Amniotic stem cell (primary cell): Measurements from ENCODE around the gene KRTAP12-3.
"Not testable (repeated sequence)": the region's sequence is repeated elsewhere in the genome, so short reads cannot be mapped to it uniquely, and the experiment has no call there.

ENCODE experiments used
- DNase-seq: peaks from one replicate; lab custom pipeline; 2025; lab: John Stamatoyannopoulos, UW

KRTAP12-3 gene

GRCh38 chr21:44685050-44685449 is 27.3 kb downstream of the KRTAP12-3 start:
- not testable (repeated sequence) for DNase-seq

- DNase-seq = no peak
Measured at GRCh38 chr21:44686000-44686781, 28.5 kb downstream of the KRTAP12-3 start.

DNA sequence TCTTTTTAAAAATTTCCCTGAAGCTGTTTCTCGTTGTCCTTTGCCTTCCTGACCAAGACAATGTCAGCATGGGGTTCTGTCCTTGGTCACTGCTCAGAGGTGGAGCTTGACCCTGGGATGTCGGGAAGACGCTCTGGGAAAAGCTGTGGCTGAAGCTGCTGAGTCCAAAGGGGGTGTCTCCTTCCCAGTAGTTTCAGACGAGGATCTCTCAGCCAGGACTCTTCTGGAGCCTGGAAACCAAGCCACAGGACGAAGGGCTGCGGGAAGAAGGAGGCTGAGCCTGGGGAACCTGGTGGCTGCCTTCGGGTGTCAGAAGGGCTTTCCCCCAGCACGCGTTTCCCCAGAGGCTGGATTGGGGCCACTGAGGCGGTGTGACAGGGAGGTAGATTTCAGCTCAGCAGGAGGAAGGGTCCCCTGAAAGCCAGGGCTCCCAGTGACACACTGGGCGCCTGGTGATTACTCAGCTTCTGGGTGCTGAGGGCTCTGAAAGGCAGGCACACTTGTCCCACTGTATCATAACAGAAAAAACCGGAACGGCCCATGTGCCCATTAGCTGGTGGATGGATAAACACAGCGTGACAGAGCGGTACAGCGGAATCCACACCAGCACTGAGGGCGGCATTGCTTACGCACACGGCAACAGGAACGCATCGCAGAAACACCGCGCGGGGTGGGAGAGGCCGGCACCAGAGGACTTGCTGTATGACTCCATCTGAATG is 29.3 kb downstream of the KRTAP12-3 start:
- DNase-seq = no peak

DNA sequence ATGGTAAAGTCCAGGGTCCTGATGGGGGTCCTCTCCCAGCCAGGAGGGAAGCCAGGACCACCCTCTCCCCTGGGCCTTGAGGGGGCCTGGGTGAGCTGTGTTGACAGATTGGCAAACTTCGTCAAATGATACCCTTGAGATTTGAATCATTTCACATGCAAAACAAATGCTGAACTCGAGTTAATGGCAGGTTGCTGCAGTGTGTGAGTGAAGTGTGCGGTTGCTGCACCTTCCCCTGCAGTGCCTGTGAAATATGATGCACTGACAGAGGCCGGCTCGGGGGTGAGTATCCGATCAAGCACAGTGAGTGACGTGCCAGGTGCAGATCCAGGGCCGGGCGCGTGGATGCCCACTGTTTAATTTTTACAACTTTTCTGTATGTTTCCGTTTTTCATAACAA is 29.9 kb downstream of the KRTAP12-3 start:
- DNase-seq = no peak

DNA sequence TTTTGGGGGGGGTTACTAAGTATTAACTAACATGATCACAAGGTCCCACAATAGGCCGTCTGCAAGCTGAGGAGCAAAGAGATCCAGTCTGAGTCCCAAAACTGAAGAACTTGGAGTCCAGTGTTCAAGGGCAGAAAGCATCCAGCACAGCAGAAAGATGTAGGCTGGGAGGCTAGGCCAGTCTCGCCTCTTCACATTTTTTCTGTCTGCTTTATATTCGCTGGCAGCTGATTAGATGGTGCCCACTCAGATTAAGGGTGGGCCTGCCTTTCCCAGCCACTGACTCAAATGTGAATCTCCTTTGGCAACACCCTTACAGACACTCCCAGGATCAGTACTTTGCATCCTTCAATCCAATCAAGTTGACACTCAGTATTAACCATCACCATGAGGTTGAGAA is 32.0 kb downstream of the KRTAP12-3 start:
- DNase-seq = not testable (repeated sequence)

DNA sequence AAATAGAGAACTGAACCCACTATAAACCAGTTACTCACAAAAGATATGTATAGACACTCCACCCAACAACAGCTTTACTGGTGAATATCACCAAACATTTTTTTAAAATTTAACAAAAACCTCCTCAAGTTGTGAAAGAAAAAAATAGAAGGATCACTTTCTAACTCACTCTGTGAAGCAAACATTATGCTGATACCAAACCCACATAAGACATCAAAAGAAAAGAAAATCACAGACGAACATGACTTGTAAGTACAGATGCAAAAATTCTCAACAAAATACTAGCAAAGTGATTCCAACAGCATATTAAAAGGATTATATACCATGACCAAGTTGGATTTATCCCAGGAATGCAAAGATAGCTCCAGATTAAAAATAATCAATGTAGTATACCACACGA is 34.0 kb downstream of the KRTAP12-3 start:
- no peak for DNase-seq

DNA sequence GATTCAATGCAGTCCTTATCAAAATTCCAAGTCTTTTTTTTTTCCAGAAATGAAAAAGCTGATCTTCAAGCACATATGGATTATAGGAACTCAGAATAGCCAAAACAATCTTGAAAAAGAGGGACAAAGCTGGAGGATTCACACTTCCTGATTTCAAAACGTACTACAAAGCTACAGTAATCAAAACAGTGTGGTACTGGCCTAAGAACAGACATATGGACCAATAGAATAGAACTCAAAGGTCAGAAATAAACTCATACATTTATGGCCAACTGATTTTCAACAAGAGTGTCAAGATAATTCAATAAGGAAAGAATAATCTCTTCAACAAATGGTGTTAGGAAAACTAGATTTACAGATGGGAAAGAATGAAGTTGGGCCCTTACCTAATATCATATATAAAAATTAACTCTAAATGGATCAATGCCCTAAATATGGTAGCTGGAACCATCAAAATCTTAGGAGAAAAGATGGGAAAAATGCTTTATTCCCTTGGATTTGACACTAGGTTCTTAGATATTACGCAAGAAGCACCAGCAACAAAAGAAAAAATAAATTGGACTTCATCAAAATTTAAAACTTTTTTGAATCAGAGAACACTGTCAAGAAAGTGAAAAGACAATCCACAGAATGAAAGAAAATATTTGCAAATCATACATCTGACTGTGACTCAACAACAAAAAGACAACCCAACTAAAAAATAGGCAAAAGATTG is 35.2 kb downstream of the KRTAP12-3 start:
- DNase-seq = no peak

DNA sequence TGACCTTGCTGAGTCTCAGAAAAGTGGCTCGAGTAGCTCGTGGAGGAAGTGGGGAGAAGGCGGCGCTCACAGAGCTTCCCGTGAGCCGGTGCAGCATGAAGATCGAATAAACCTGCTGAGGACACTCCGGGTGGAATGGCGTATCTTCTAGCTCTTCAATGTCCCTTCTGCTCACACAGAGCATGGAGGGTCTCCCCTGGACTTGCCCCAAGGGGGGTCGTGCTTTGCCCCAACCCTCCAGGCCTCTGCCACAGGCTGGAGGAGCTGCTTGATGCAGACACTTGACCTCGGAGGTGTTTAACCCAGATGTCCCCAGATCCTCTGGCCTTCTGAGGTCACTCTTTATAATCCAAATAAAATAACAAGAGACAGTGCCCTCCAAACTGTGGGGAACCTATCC is 37.0 kb downstream of the KRTAP12-3 start:
- DNase-seq = no peak

DNA sequence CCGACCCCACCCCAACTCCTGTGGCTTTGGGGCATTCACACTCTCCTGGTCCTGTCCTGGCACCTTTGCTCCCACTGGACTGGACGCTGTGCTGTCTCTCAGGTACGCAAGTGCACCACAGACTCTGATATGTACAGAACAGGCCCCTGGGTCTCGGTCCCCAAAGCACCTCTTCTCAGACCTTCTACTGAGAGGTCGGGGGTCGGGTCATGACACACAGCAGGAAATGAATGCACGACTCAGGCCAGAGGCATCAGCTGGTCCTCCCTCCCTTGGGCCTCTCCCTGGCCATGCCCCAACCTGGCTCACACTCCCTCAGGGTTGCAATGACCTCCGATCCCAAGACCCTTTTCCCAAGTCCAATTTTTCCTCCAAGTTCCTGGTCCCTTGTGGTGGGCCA is 37.5 kb downstream of the KRTAP12-3 start:
- DNase-seq = no peak

GRCh38 chr21:44695641-44696040 is 37.9 kb downstream of the KRTAP12-3 start:
- DNase-seq = no peak

GRCh38 chr21:44696572-44696971 is 38.8 kb downstream of the KRTAP12-3 start:
- DNase-seq = no peak

DNA sequence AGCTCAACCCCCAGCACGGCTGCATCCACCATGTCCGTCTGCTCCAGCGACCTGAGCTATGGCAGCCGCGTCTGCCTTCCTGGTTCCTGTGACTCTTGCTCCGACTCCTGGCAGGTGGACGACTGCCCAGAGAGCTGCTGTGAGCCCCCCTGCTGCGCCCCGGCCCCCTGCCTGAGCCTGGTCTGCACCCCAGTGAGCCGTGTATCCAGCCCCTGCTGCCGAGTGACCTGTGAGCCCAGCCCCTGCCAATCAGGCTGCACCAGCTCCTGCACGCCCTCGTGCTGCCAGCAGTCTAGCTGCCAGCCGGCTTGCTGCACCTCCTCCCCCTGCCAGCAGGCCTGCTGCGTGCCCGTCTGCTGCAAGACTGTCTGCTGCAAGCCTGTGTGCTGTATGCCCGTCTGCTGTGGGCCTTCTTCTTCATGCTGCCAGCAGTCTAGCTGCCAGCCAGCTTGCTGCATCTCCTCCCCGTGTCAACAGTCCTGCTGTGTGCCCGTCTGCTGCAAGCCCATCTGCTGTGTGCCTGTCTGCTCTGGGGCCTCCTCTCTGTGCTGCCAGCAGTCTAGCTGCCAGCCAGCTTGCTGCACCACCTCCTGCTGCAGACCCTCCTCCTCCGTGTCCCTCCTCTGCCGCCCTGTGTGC is 39.6 kb downstream of the KRTAP12-3 start, which contains the start of gene KRTAP10-12:
Gene KRTAP10-12, plus strand, starts transcription at position 1 of the 639 bp plus-strand sequence. Its CDS starts 30 bp downstream, at position 31.
- not testable (repeated sequence) for DNase-seq

- no peak for DNase-seq
Measured at GRCh38 chr21:44697811-44698734, 40.3 kb downstream of the KRTAP12-3 start.

DNA sequence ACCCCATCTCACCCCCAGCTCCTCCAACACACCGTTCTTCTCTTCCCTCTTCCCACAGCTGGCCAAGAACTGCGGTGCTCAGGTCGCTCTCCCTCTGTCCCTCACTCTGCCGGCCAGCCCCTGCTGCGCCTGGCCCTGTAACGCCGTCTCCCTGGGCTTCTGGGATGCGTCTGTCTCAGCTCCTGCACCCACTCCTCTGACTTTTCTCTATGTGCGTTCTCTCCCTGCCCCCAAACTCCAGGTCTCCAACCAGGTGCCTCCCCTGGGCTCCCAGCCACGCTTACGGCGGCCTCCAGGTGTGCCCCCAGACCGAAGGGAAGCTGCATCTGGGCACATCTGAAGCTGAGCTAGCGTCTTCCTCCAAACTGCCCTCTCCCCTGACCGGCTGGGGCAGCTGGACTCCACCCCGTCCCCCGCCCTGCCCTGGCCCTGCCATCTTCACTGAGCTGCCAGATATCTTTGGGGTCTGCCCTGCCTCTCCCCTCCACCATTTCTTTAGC is 41.8 kb downstream of the KRTAP12-3 start:
- DNase-seq = no peak

- DNase-seq = no peak
Measured at GRCh38 chr21:44700101-44701022, 42.6 kb downstream of the KRTAP12-3 start.

DNA sequence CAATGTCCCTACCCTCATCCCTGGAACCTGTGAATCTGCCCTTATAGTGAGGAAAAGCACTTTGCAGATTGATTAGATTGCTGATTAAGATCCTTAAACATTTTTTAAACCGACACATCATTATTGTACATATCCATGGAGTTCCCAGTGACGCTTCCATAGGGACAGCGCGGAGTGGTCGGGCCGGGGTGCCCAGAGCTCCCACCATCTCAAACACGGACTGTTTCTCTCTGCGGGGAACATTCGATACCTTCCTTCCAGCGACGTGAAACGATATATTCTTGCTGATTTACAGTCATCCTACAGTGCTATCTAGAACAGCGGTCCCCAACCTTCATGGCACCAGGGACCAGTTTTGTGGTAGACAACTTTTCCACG is 43.3 kb downstream of the KRTAP12-3 start:
- no peak for DNase-seq

- no peak for DNase-seq
Measured at GRCh38 chr21:44701541-44701940, 43.8 kb downstream of the KRTAP12-3 start.

DNA sequence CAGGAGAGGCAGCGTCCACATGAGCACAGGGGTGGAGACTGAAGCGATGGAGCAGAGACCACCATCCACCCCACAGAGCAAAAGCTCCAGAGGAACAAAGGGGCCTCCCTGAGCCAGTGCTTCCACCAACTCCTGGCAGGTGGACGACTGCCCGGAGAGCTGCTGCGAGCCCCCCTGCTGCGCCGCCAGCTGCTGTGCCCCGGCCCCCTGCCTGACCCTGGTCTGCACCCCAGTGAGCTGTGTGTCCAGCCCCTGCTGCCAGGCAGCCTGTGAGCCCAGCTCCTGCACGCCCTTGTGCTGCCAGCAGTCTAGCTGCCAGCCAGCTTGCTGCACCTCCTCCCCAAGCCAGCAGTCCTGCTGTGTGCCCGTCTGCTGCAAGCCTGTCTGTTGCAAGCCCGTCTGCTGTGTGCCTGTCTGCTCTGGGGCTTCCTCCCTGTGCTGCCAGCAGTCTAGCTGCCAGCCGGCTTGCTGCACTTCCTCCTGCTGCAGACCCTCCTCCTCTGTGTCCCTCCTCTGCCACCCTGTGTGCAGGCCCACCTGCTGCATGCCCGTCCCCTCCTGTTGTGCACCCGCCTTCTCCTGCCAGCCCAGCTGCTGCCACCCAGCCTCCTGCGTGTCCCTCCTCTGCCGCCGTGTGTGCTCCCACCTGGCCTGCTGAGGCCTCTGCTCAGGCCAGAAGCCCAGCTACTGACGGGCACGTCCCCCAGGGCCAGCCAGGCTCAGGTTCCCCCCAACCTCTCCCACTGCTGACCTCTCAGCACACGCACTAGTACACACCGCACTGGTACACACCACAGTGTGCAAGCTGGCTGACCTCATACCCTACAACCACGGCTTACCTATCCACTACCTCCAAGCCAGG is 44.6 kb downstream of the KRTAP12-3 start:
- DNase-seq = no peak
